ENCODE results near the gene MYH11.

MYH11 gene

DNA sequence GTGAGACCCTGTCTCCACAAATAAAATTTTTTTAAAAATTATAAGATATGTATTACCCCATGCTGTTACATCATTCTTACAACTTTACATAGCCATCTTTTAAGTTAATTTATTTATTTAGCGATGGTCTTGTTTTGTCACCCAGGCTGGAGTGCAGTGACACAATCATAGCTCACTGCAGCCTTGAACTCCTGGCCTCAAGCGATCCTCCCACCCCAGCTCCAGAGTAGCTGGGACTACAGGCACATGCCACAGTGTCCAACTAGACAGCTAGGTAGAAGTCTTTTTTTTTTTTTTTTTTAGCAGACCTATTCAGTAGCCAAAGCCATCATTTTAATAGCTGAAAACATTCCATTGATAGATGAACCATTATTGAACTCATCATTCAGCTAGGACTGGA lies 114.1 kb downstream of the MYH11 start:
- 100% methylated on average over 1 of the region's 2 CpGs for WGBS (ENCODE audit: insufficient coverage)
- Histone ChIP-seq H3K4me3 (ENCODE audit: control insufficient read depth in 1 of 7, extremely low read depth in 1 of 7, insufficient read depth in 4 of 7, low read depth in 2 of 7, low read length in 6 of 7) (no peak overlapping the region), H3K4me1 (ENCODE audit: control extremely low read depth in 1 of 4, control insufficient read depth in 4 of 4, insufficient read depth in 4 of 4, low read length in 3 of 4) (peaks cover 0 to 6% (median 2%) of the 10 kb centered on the region in 4 experiments), H3K36me3 (ENCODE audit: control insufficient read depth in 4 of 4, insufficient read depth in 4 of 4, low read length in 3 of 4) (peaks cover 0 to 24% (median 6%) of the 10 kb centered on the region in 4 experiments), H3K9me3 (ENCODE audit: control extremely low read depth in 1 of 5, control insufficient read depth in 4 of 5, insufficient read depth in 2 of 5, low read depth in 1 of 5, low read length in 4 of 5) (peaks cover 0 to 6% (median 4%) of the 10 kb centered on the region in 5 experiments), H3K27ac (ENCODE audit: insufficient read depth in 1 of 2, low read depth in 1 of 2, low read length in 2 of 2, poor library complexity in 1 of 2, severe bottlenecking in 2 of 2) (no peak overlapping the region), H3K27me3 (replicated peaks in 2 of 5; ENCODE audit: control insufficient read depth in 4 of 5, insufficient read depth in 5 of 5, low read length in 4 of 5) (no peaks in the 10 kb centered on the region)
- ChIA-PET CTCF (interaction anchor here (1.7 kb wide), 1 partner anchor 12 kb away, joined by 4 read pairs; no protein-coding TSS in a partner anchor), POLR2A (no interaction called here)
- no peak for DNase-seq

DNA sequence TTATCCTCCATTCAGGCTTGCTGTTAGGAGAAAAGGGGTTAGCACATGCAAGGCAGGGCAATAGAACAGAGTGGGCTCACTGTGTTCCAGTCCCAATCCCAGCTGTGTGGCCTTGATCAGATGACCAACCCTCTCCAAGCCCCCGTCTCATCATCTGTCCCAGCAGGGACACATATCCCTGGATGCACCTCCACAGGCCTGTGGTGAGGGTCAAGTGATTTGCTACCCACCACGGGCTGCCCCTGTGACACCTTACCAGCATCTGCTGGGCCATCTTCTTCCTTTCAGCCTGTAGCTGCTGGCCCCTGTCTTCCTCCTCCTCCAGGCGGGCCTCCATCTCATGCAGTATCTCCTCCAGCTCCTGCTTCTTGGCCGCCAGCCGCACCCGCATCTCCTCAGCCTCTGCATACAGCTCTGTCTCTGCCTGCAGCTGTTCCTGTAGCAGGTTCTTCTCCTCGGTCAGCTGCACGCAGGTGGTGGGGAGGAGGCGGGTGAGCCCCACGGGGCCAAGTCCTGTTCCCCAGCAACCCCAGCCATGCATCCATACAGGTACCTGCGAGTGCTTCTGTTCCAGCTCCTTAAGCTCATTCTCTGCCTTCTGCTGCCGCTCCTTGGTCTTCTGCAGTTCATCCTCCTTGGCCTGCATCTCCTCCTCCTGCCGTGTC lies 115.5 kb downstream of the MYH11 start:
- H3K4me3 ChIP-seq (ENCODE audit: control insufficient read depth in 1 of 7, extremely low read depth in 1 of 7, insufficient read depth in 4 of 7, low read depth in 2 of 7, low read length in 6 of 7): no peak overlapping the region
- DNase-seq: no peak
- H3K36me3 ChIP-seq (ENCODE audit: control insufficient read depth in 4 of 4, insufficient read depth in 4 of 4, low read length in 3 of 4): peaks cover 0 to 32% (median 6%) of the 10 kb centered on the region in 4 experiments
- H3K27me3 ChIP-seq (replicated peaks in 2 of 5; ENCODE audit: control insufficient read depth in 4 of 5, insufficient read depth in 5 of 5, low read length in 4 of 5): no peaks in the 10 kb centered on the region
- peaks cover 0 to 6% (median 2%) of the 10 kb centered on the region in 4 experiments for H3K4me1 ChIP-seq (ENCODE audit: control extremely low read depth in 1 of 4, control insufficient read depth in 4 of 4, insufficient read depth in 4 of 4, low read length in 3 of 4)
- ChIA-PET POLR2A (no interaction called here), CTCF (interaction anchor here (0.9 to 1.7 kb wide), 2 partner anchors 13 to 445 kb away, joined by 3 to 4 read pairs; no protein-coding TSS in a partner anchor)
- 99% methylated on average over 10 of the region's 13 CpGs for WGBS (ENCODE audit: insufficient coverage)
- no peak overlapping the region for H3K27ac ChIP-seq (ENCODE audit: insufficient read depth in 1 of 2, low read depth in 1 of 2, low read length in 2 of 2, poor library complexity in 1 of 2, severe bottlenecking in 2 of 2)
- H3K9me3 ChIP-seq (ENCODE audit: control extremely low read depth in 1 of 5, control insufficient read depth in 4 of 5, insufficient read depth in 2 of 5, low read depth in 1 of 5, low read length in 4 of 5): peaks cover 0 to 6% (median 4%) of the 10 kb centered on the region in 5 experiments

DNA sequence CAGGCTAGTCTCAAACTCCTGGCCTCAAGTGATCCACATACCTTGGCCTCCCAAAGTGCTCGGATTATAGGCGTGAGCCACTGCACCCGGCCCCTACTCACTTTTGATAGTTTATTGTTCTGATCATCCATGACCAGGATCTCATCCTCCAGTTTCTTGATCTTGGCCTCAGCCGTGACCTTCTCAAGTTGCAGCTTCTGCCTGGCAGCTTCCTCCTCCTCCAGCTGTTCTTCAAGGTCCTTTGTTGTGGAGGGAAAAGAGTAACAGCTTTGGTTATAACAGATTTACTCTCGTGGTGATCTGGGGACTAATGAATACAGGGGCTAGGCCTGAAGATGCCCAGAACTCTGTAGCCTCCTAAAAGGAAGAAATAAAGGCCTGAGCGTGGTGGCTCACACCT lies 116.9 kb downstream of the MYH11 start:
- POLR2A ChIA-PET: no interaction called here
- Histone ChIP-seq H3K27me3 (replicated peaks in 2 of 5; ENCODE audit: control insufficient read depth in 4 of 5, insufficient read depth in 5 of 5, low read length in 4 of 5) (no peaks in the 10 kb centered on the region), H3K27ac (ENCODE audit: insufficient read depth in 1 of 2, low read depth in 1 of 2, low read length in 2 of 2, poor library complexity in 1 of 2, severe bottlenecking in 2 of 2) (no peak overlapping the region), H3K9me3 (ENCODE audit: control extremely low read depth in 1 of 5, control insufficient read depth in 4 of 5, insufficient read depth in 2 of 5, low read depth in 1 of 5, low read length in 4 of 5) (peaks cover 0 to 6% (median 4%) of the 10 kb centered on the region in 5 experiments), H3K4me1 (ENCODE audit: control extremely low read depth in 1 of 4, control insufficient read depth in 4 of 4, insufficient read depth in 4 of 4, low read length in 3 of 4) (peaks cover 0 to 4% (median 2%) of the 10 kb centered on the region in 4 experiments), H3K4me3 (ENCODE audit: control insufficient read depth in 1 of 7, extremely low read depth in 1 of 7, insufficient read depth in 4 of 7, low read depth in 2 of 7, low read length in 6 of 7) (no peak overlapping the region), H3K36me3 (ENCODE audit: control insufficient read depth in 4 of 4, insufficient read depth in 4 of 4, low read length in 3 of 4) (peaks cover 0 to 42% (median 7%) of the 10 kb centered on the region in 4 experiments)
- 93% methylated on average over 4 of the region's 6 CpGs for WGBS (ENCODE audit: insufficient coverage)
- no peak for DNase-seq
- CTCF ChIA-PET: interaction anchor here (0.6 kb wide), 1 partner anchor 161 kb away, joined by 4 read pairs; no protein-coding TSS in a partner anchor

DNA sequence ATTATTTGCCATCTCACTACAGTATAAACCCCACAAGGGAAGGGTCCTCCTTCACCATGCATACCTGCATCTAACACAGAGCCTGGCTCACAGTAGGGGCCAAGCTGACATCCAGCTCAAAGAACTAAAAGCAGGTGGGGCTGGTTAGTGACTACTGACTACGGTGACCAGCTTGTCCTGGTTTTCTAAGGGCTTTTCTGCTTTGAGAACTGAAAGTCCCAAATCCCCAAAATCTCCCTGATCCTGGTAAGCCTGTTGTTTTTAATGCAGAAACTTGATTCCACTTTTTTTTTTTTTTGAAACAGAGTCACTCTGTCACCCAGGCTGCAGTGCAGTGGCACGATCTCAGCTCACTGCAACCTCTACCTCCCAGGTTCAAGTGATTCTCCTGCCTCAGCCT lies 117.4 kb downstream of the MYH11 start:
- Histone ChIP-seq H3K36me3 (ENCODE audit: control insufficient read depth in 4 of 4, insufficient read depth in 4 of 4, low read length in 3 of 4) (peaks cover 0 to 42% (median 7%) of the 10 kb centered on the region in 4 experiments), H3K27me3 (replicated peaks in 2 of 5; ENCODE audit: control insufficient read depth in 4 of 5, insufficient read depth in 5 of 5, low read length in 4 of 5) (no peaks in the 10 kb centered on the region), H3K9me3 (ENCODE audit: control extremely low read depth in 1 of 5, control insufficient read depth in 4 of 5, insufficient read depth in 2 of 5, low read depth in 1 of 5, low read length in 4 of 5) (peaks cover 0 to 6% (median 4%) of the 10 kb centered on the region in 5 experiments), H3K27ac (ENCODE audit: insufficient read depth in 1 of 2, low read depth in 1 of 2, low read length in 2 of 2, poor library complexity in 1 of 2, severe bottlenecking in 2 of 2) (no peak overlapping the region), H3K4me3 (ENCODE audit: control insufficient read depth in 1 of 7, extremely low read depth in 1 of 7, insufficient read depth in 4 of 7, low read depth in 2 of 7, low read length in 6 of 7) (no peak overlapping the region), H3K4me1 (ENCODE audit: control extremely low read depth in 1 of 4, control insufficient read depth in 4 of 4, insufficient read depth in 4 of 4, low read length in 3 of 4) (no peaks in the 10 kb centered on the region)
- WGBS (ENCODE audit: insufficient coverage): 92% methylated on average over 2 of the region's 2 CpGs
- POLR2A ChIA-PET: interaction anchor here (0.6 kb wide), 1 partner anchor 19 kb away, joined by 7 read pairs; no protein-coding TSS in a partner anchor
- CTCF ChIA-PET: interaction anchor here (0.6 kb wide), 1 partner anchor 160 kb away, joined by 4 read pairs; no protein-coding TSS in a partner anchor
- DNase-seq: no peak

DNA sequence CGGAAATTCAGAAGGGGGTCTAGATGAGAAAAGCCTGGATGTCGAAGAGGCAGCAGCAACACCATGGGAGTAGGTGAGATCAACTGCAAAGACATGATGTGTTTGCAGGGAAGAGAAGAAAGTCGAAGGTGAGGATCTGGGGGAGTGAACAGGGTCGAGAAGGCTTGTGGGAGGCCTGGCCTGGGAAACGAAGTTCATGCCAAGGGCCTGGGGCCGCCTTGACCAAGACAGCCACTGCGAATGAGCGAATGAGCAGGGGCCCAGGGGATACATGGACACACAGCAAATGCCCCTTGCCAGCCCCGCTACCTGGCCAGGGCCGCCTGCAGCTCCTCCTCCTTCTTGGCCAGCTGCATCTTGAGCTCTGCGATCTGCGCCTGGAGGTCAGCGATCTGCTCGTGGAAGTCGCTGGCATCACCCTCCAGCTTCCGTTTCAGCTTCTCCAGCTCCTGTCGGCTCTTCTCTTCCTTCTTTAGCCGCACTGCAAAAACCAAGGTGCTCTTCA lies 119.6 kb downstream of the MYH11 start:
- ChIA-PET POLR2A (no interaction called here), CTCF (interaction anchor here (1.3 kb wide), 1 partner anchor 19 kb away, joined by 3 read pairs; no protein-coding TSS in a partner anchor)
- H3K36me3 ChIP-seq (ENCODE audit: control insufficient read depth in 4 of 4, insufficient read depth in 4 of 4, low read length in 3 of 4): peaks cover 0 to 45% (median 10%) of the 10 kb centered on the region in 4 experiments
- peaks cover 0 to 6% (median 4%) of the 10 kb centered on the region in 5 experiments for H3K9me3 ChIP-seq (ENCODE audit: control extremely low read depth in 1 of 5, control insufficient read depth in 4 of 5, insufficient read depth in 2 of 5, low read depth in 1 of 5, low read length in 4 of 5)
- WGBS (ENCODE audit: insufficient coverage): 89% methylated on average over 18 of the region's 18 CpGs
- DNase-seq: no peak
- no peak overlapping the region for H3K27ac ChIP-seq (ENCODE audit: insufficient read depth in 1 of 2, low read depth in 1 of 2, low read length in 2 of 2, poor library complexity in 1 of 2, severe bottlenecking in 2 of 2)
- no peaks in the 10 kb centered on the region for H3K4me1 ChIP-seq (ENCODE audit: control extremely low read depth in 1 of 4, control insufficient read depth in 4 of 4, insufficient read depth in 4 of 4, low read length in 3 of 4)
- no peaks in the 10 kb centered on the region for H3K27me3 ChIP-seq (replicated peaks in 2 of 5; ENCODE audit: control insufficient read depth in 4 of 5, insufficient read depth in 5 of 5, low read length in 4 of 5)
- H3K4me3 ChIP-seq (ENCODE audit: control insufficient read depth in 1 of 7, extremely low read depth in 1 of 7, insufficient read depth in 4 of 7, low read depth in 2 of 7, low read length in 6 of 7): no peak overlapping the region

DNA sequence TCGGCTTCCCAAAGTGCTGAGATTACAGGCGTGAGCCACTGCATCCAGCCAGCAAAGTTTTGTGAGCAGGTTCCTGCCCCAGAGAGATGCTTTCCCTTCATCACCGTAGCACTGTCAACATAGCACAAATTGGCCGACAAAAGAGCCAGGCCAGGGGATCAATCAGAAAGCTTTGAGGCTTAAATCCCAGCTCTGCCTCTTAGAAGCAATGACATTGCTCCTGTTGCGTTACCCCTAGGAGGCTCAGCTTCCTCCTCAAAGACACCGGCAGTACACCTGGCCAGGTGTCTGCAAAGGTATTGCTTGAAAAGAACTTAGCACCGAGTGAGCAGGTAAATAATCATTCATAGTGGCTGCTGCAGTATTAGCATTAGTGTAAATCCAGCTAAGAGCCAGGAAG lies 120.3 kb downstream of the MYH11 start:
- POLR2A ChIA-PET: no interaction called here
- Histone ChIP-seq H3K27me3 (replicated peaks in 2 of 5; ENCODE audit: control insufficient read depth in 4 of 5, insufficient read depth in 5 of 5, low read length in 4 of 5) (no peaks in the 10 kb centered on the region), H3K27ac (ENCODE audit: insufficient read depth in 1 of 2, low read depth in 1 of 2, low read length in 2 of 2, poor library complexity in 1 of 2, severe bottlenecking in 2 of 2) (no peak overlapping the region), H3K4me3 (ENCODE audit: control insufficient read depth in 1 of 7, extremely low read depth in 1 of 7, insufficient read depth in 4 of 7, low read depth in 2 of 7, low read length in 6 of 7) (no peak overlapping the region), H3K4me1 (ENCODE audit: control extremely low read depth in 1 of 4, control insufficient read depth in 4 of 4, insufficient read depth in 4 of 4, low read length in 3 of 4) (no peaks in the 10 kb centered on the region), H3K36me3 (ENCODE audit: control insufficient read depth in 4 of 4, insufficient read depth in 4 of 4, low read length in 3 of 4) (peaks cover 0 to 43% (median 8%) of the 10 kb centered on the region in 4 experiments), H3K9me3 (ENCODE audit: control extremely low read depth in 1 of 5, control insufficient read depth in 4 of 5, insufficient read depth in 2 of 5, low read depth in 1 of 5, low read length in 4 of 5) (peaks cover 0 to 6% (median 4%) of the 10 kb centered on the region in 5 experiments)
- 94% methylated on average over 7 of the region's 7 CpGs for WGBS (ENCODE audit: insufficient coverage)
- CTCF ChIA-PET: no interaction called here
- no peak for DNase-seq

DNA sequence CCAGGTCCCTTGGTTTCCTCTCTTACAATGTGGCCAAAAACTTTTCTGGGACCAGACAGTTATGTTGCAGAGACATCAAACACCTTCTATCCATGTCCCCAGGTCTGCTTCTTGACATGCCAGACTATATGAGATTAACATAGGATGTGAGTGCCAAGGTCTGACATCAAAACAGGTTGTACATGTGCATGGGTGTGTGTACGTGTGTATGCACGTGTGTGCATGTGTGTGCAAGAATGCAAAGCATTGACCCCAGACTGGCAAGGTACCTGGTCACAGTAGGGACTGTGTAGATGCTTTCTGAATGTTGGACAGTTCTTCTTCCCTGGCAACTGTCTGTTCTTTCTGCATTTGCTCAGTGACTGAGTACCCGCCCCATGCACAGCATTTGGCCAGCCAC lies 121.2 kb downstream of the MYH11 start:
- DNase-seq: no peak
- H3K9me3 ChIP-seq (ENCODE audit: control extremely low read depth in 1 of 5, control insufficient read depth in 4 of 5, insufficient read depth in 2 of 5, low read depth in 1 of 5, low read length in 4 of 5): peaks cover 0 to 2% (median 0%) of the 10 kb centered on the region in 5 experiments
- H3K4me1 ChIP-seq (ENCODE audit: control extremely low read depth in 1 of 4, control insufficient read depth in 4 of 4, insufficient read depth in 4 of 4, low read length in 3 of 4): no peaks in the 10 kb centered on the region
- no peaks in the 10 kb centered on the region for H3K27me3 ChIP-seq (replicated peaks in 2 of 5; ENCODE audit: control insufficient read depth in 4 of 5, insufficient read depth in 5 of 5, low read length in 4 of 5)
- no peak overlapping the region for H3K4me3 ChIP-seq (ENCODE audit: control insufficient read depth in 1 of 7, extremely low read depth in 1 of 7, insufficient read depth in 4 of 7, low read depth in 2 of 7, low read length in 6 of 7)
- CTCF ChIA-PET: interaction anchor here (1.2 kb wide), 1 partner anchor 82 kb away, joined by 3 read pairs; no protein-coding TSS in a partner anchor
- WGBS (ENCODE audit: insufficient coverage): 100% methylated on average over 3 of the region's 3 CpGs
- peaks cover 0 to 34% (median 5%) of the 10 kb centered on the region in 4 experiments for H3K36me3 ChIP-seq (ENCODE audit: control insufficient read depth in 4 of 4, insufficient read depth in 4 of 4, low read length in 3 of 4)
- H3K27ac ChIP-seq (ENCODE audit: insufficient read depth in 1 of 2, low read depth in 1 of 2, low read length in 2 of 2, poor library complexity in 1 of 2, severe bottlenecking in 2 of 2): no peak overlapping the region
- POLR2A ChIA-PET: no interaction called here

Measured in common myeloid progenitor, CD34-positive (primary cell).